HepG2 (cell line): ENCODE results near the gene SPRED2. TPM values are rescaled to one million over a fixed set of nuclear protein-coding genes. Genes with fewer than 3 reads are reported as not detected.

Experiments used
- DNMT1 ChIP-seq: sonication (generic); formaldehyde crosslinking; IDR thresholded peaks from 2 replicates; pipeline ENCODE4 v1.5.1; 2020; ENCODE audit warnings: mild to moderate bottlenecking, missing genetic modification reagents
- ETS1 ChIP-seq: sonication (generic); formaldehyde crosslinking; IDR thresholded peaks from 2 replicates; pipeline ENCODE4 v1.4.0; 2020; ENCODE audit warnings: missing genetic modification reagents
- FOXC1 ChIP-seq: sonication (generic); formaldehyde crosslinking; IDR thresholded peaks from 2 replicates; pipeline ENCODE4 v1.8.0; 2022; ENCODE audit warnings: mild to moderate bottlenecking, missing genetic modification reagents, borderline replicate concordance
- GLMP ChIP-seq: sonication (generic); formaldehyde crosslinking; IDR thresholded peaks from 2 replicates; pipeline ENCODE4 v1.9.0; 2021; ENCODE audit warnings: missing genetic modification reagents, mild to moderate bottlenecking, borderline replicate concordance
- GTF3A ChIP-seq: sonication (generic); formaldehyde crosslinking; conservative IDR thresholded peaks from 2 replicates; pipeline ENCODE4 v1.4.0; 2020; ENCODE audit warnings: mild to moderate bottlenecking, missing genetic modification reagents
- HOXD1 ChIP-seq: sonication (generic); formaldehyde crosslinking; IDR thresholded peaks from 2 replicates; pipeline ENCODE4 v1.5.0; 2020; ENCODE audit warnings: missing genetic modification reagents
- KDM5B ChIP-seq: sonication (generic); formaldehyde crosslinking; IDR thresholded peaks from 2 replicates; pipeline ENCODE4 v1.4.0; 2020; ENCODE audit warnings: missing genetic modification reagents, mild to moderate bottlenecking, borderline replicate concordance
- NFE2L1 ChIP-seq: sonication (generic); formaldehyde crosslinking; IDR thresholded peaks from 2 replicates; pipeline ENCODE4 v1.4.0; 2020; ENCODE audit warnings: missing genetic modification reagents, mild to moderate bottlenecking, borderline replicate concordance
- NONO ChIP-seq, 2 experiments: fragments of 450-650 bp in 1 of 2; sonication (generic) in 1 of 2; formaldehyde crosslinking in 1 of 2; IDR thresholded peaks in 1 of 2; conservative IDR thresholded peaks in 1 of 2; 2 replicates each; pipeline versions ENCODE4 v1.6.1 to v1.8.0; 2017 to 2022; ENCODE audit warnings: mild to moderate bottlenecking in 1 of 2, missing genetic modification reagents in 1 of 2, moderate library complexity in 1 of 2
- PHF21A ChIP-seq: sonication (generic); formaldehyde crosslinking; IDR thresholded peaks from 2 replicates; pipeline ENCODE4 v1.5.0; 2020; ENCODE audit warnings: mild to moderate bottlenecking, missing genetic modification reagents
- SNAI1 ChIP-seq: sonication (generic); formaldehyde crosslinking; IDR thresholded peaks from 2 replicates; pipeline ENCODE4 v1.5.0; 2020; ENCODE audit warnings: mild to moderate bottlenecking, missing genetic modification reagents, borderline replicate concordance
- SRF ChIP-seq: IDR thresholded peaks from 2 replicates; pipeline ENCODE4 v1.6.1; 2011; ENCODE audit warnings: mild to moderate bottlenecking, low read depth, low read length, moderate library complexity
- THYN1 ChIP-seq: sonication (generic); formaldehyde crosslinking; IDR thresholded peaks from 2 replicates; pipeline ENCODE4 v1.8.1; 2023; ENCODE audit warnings: low read depth, mild to moderate bottlenecking, moderate library complexity, missing genetic modification reagents, borderline replicate concordance
- ZBTB49 ChIP-seq: sonication (generic); formaldehyde crosslinking; IDR thresholded peaks from 2 replicates; pipeline ENCODE4 v1.4.0; 2020; ENCODE audit warnings: missing genetic modification reagents, borderline replicate concordance
- ZMAT5 ChIP-seq: sonication (generic); formaldehyde crosslinking; IDR thresholded peaks from 2 replicates; pipeline ENCODE4 v1.5.0; 2020; ENCODE audit warnings: mild to moderate bottlenecking, low read depth, missing genetic modification reagents, borderline replicate concordance
- ZNF136 ChIP-seq: sonication (generic); formaldehyde crosslinking; IDR thresholded peaks from 2 replicates; pipeline ENCODE4 v1.8.1; 2022; ENCODE audit warnings: low read depth, mild to moderate bottlenecking, moderate library complexity, missing genetic modification reagents
- ZNF7 ChIP-seq: IDR thresholded peaks from 2 replicates; pipeline ENCODE4 v1.6.1; 2016; ENCODE audit warnings: missing biosample characterization, missing genetic modification reagents
- ZNF841 ChIP-seq: sonication (generic); formaldehyde crosslinking; IDR thresholded peaks from 2 replicates; pipeline ENCODE4 v1.8.1; 2023; ENCODE audit warnings: missing genetic modification reagents, borderline replicate concordance
- ZNF878 ChIP-seq: sonication (generic); formaldehyde crosslinking; IDR thresholded peaks from 2 replicates; pipeline ENCODE4 v1.8.1; 2023; ENCODE audit warnings: mild to moderate bottlenecking, missing genetic modification reagents, moderate library complexity
- ZNF883 ChIP-seq: sonication (generic); formaldehyde crosslinking; IDR thresholded peaks from 2 replicates; pipeline ENCODE4 v1.5.1; 2020; ENCODE audit warnings: mild to moderate bottlenecking, missing genetic modification reagents; ENCODE audit errors: not compliant biosample characterization
- ZXDC ChIP-seq: sonication (generic); formaldehyde crosslinking; IDR thresholded peaks from 2 replicates; pipeline ENCODE4 v1.5.0; 2020; ENCODE audit warnings: mild to moderate bottlenecking, missing genetic modification reagents
- polyA plus RNA-seq, 8 experiments: library from polyadenylated mRNA; depleted of rRNA in 3 of 8; stranded (reverse) in 7 of 8; unstranded in 1 of 8; fragments of >200 nt; fragmentation: Illumina TruSeq in 4 of 8; extraction: Trizol in 4 of 8; gene quantifications; 2 replicates each; pipeline versions ENCODE4 v1.2.1 to v1.2.3, GENCODE V29; 2011 to 2016; ENCODE audit warnings: low read depth in 4 of 8, missing spikeins in 1 of 8, mixed read lengths in 1 of 8; ENCODE audit not compliant: insufficient read depth in 1 of 8
- total RNA-seq, 5 experiments: library from RNA; depleted of rRNA; stranded (reverse); fragments of >200 nt; fragmentation: Illumina TruSeq; extraction: Trizol; gene quantifications; 2 replicates each; pipeline ENCODE4 v1.2.3, GENCODE V29; 2016; ENCODE audit warnings: low read depth in 1 of 5

Gene SPRED2
- total and polyA plus RNA-seq, 2 of the 13 experiments (the other 11 are each of a cell fraction or from before 2014, with no cell fraction given) = 13.0 to 37.0 TPM

GRCh38 chr2:65370387-65371073 lies 61.9 kb downstream of the SPRED2 start (continued):
- TF ChIP-seq DNMT1 = no peak
- no peak; the same call in 1 of the 2 replicates for TF ChIP-seq FOXC1 (CRISPR knock-in tag)
- TF ChIP-seq KDM5B (CRISPR knock-in tag) = no peak
- TF ChIP-seq ZNF878 (CRISPR knock-in tag) = no peak
- no peak for TF ChIP-seq SNAI1 (CRISPR knock-in tag)
- TF ChIP-seq ZNF7 (CRISPR knock-in tag) = no peak
- TF ChIP-seq GTF3A (CRISPR knock-in tag) = no peak
- no peak for TF ChIP-seq ZNF841
- TF ChIP-seq ZBTB49 (CRISPR knock-in tag) = no peak
- TF ChIP-seq PHF21A (CRISPR knock-in tag) = peak; percentile 82
- no peak for TF ChIP-seq NFE2L1 (CRISPR knock-in tag)
- no peak for TF ChIP-seq ZNF883 (CRISPR knock-in tag)
- TF ChIP-seq NONO (IDR thresholded peaks at IDR 0.05) = no peak
- TF ChIP-seq NONO (CRISPR knock-in tag; conservative IDR thresholded peaks at IDR 0.05) = peak; percentile 65
- no peak for TF ChIP-seq ZXDC (CRISPR knock-in tag)
- no peak for TF ChIP-seq ZMAT5 (CRISPR knock-in tag)
- TF ChIP-seq GLMP (CRISPR knock-in tag) = no peak
- TF ChIP-seq ZNF136 = 0 out of 2 replicates have a peak, but pooled peaks have one; percentile 81
- no peak for TF ChIP-seq THYN1 (CRISPR knock-in tag)
- TF ChIP-seq SRF = no peak
- TF ChIP-seq ETS1 (CRISPR knock-in tag) = no peak
- TF ChIP-seq HOXD1 (CRISPR knock-in tag) = no peak
